ENCODE measurements around the gene TANC1.

Gene TANC1

GRCh38 chr2:159272156-159272555, 303.7 kb downstream of the TANC1 start:
- no peak overlapping the region for H3K27ac Mint-ChIP-seq
- peaks cover 20% of the 10 kb centered on the region for H3K36me3 Mint-ChIP-seq
- peaks cover 2% of the 10 kb centered on the region for H3K4me1 Mint-ChIP-seq (ENCODE audit: low read depth)
- no peaks in the 10 kb centered on the region for H3K27me3 Mint-ChIP-seq
- no peaks in the 10 kb centered on the region for H3K9me3 Mint-ChIP-seq (ENCODE audit: low read depth)
- no peak overlapping the region for H3K4me3 Mint-ChIP-seq

DNA sequence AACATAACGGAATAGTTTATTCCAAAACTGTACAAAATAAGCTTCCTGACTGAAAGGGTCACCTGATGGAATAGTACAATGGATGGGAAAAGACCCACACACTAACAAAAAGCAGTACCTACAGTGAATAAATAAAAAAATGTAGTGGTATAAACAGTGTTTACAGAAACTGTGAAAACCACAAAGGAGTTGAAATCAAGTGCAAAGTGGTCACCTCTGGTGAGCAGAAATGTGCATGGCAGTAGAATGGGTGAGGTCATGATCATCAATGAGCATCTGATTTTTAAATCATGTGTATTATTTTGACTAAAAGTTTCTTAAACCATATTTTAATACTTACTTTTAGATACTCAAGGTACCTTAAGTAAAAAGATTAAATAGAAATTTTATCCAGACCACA, 306.7 kb downstream of the TANC1 start:
- Mint-ChIP-seq H3K27ac (no peak overlapping the region), H3K4me1 (ENCODE audit: low read depth) (no peaks in the 10 kb centered on the region), H3K27me3 (no peaks in the 10 kb centered on the region), H3K9me3 (ENCODE audit: low read depth) (no peaks in the 10 kb centered on the region), H3K4me3 (no peak overlapping the region), H3K36me3 (peaks cover 20% of the 10 kb centered on the region)

DNA sequence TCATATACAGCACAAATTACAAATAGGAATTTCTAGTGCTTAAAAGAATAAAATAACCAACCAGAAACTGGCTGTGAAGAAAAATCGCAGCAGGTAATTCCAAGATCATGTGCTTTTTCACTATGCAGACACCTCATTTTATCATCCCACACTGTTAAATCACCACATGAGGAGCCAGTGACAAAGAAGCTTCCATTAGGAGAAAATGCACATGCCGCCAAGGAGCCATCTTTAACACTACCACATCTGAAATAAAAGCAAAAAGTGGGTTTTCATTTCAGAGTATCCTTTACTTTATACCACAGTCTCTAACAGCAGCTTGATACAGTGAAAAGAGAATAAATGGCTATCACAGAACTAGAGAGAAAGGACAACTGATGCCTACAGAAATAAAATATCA, 311.3 kb downstream of the TANC1 start:
- Mint-ChIP-seq H3K9me3 (ENCODE audit: low read depth) (no peaks in the 10 kb centered on the region), H3K36me3 (peaks cover 12% of the 10 kb centered on the region), H3K4me1 (ENCODE audit: low read depth) (peaks cover 8% of the 10 kb centered on the region), H3K27me3 (no peaks in the 10 kb centered on the region), H3K4me3 (no peak overlapping the region), H3K27ac (no peak overlapping the region)

- Mint-ChIP-seq H3K4me1 (ENCODE audit: low read depth) (peaks cover 16% of the 10 kb centered on the region), H3K4me3 (no peak overlapping the region), H3K9me3 (ENCODE audit: low read depth) (no peaks in the 10 kb centered on the region), H3K36me3 (peaks cover 10% of the 10 kb centered on the region), H3K27ac (no peak overlapping the region), H3K27me3 (no peaks in the 10 kb centered on the region)
Measured at GRCh38 chr2:159281002-159281401, 312.6 kb downstream of the TANC1 start.
